OCI-LY3 (cell line): Measurements from ENCODE around the gene UNC13C.

Experiments
- H2AFZ ChIP-seq: fragments of 200-600, 300-600 bp; shearing (Covaris generic); 2 replicates; pipeline ENCODE4 v1.6.0; 2014; ENCODE audit warnings: antibody characterized with exemption, low read depth, low read length
- H3K27ac ChIP-seq: fragments of 200-600, 300-600 bp; sonication (generic); 2 replicates; pipeline ENCODE4 v1.5.1; 2014; ENCODE audit warnings: mild to moderate bottlenecking, low read length, moderate library complexity, mixed read lengths
- H3K27me3 ChIP-seq: fragments of 200-600, 300-600 bp; sonication (generic); 2 replicates; pipeline ENCODE4 v1.6.1; 2014; ENCODE audit warnings: low read depth, low read length, mixed read lengths
- H3K36me3 ChIP-seq: fragments of 200-600, 300-600 bp; sonication (generic); replicated peaks from 2 replicates; pipeline ENCODE3; 2014; ENCODE audit warnings: low read depth, low read length, mixed read lengths
- H3K4me1 ChIP-seq: fragments of 300-600, 200-600 bp; sonication (generic); 2 replicates; pipeline ENCODE4 v1.6.1; 2014; ENCODE audit warnings: low read length, mixed read lengths
- H3K4me2 ChIP-seq: fragments of 200-600, 300-600 bp; sonication (generic); 2 replicates; pipeline ENCODE4 v1.6.1; 2014; ENCODE audit warnings: low read length, mixed read lengths
- H3K4me3 ChIP-seq: fragments of 300-600, 200-600 bp; sonication (generic); 2 replicates; pipeline ENCODE4 v1.5.1; 2014; ENCODE audit warnings: antibody characterized with exemption, mild to moderate bottlenecking, low read length, moderate library complexity
- H3K79me2 ChIP-seq: fragments of 300-600, 200-600 bp; shearing (Covaris generic); 2 replicates; pipeline ENCODE4 v1.6.1; 2014; ENCODE audit warnings: mild to moderate bottlenecking, low read length, mixed read lengths
- H3K9ac ChIP-seq: fragments of 300-600, 200-600 bp; shearing (Covaris generic); 2 replicates; pipeline ENCODE4 v1.6.0; 2014; ENCODE audit warnings: mild to moderate bottlenecking, low read length, moderate library complexity
- H3K9me3 ChIP-seq: fragments of 200-600, 300-600 bp; shearing (Covaris generic); 2 replicates; pipeline ENCODE4 v1.6.1; 2014; ENCODE audit warnings: low read length, mixed read lengths; ENCODE audit not compliant: insufficient read depth
- H4K20me1 ChIP-seq: fragments of 200-600, 300-600 bp; sonication (generic); 2 replicates; pipeline ENCODE4 v1.6.1; 2016; ENCODE audit warnings: low read length, mixed read lengths; ENCODE audit not compliant: insufficient read depth
- EZH2phosphoT487 ChIP-seq: fragments of 200-600 bp; shearing (Covaris generic); IDR thresholded peaks from 2 replicates; pipeline ENCODE4 v1.6.1; 2018; ENCODE audit warnings: antibody characterized with exemption, mixed run types, low read depth
- TF ChIP-seq, protein P1 (sequence below): fragments of 200-600, 300-600 bp; sonication (generic); IDR thresholded peaks from 2 replicates; pipeline ENCODE4 v1.5.1; 2014; ENCODE audit warnings: antibody characterized with exemption, low read length, low read depth

UNC13C gene

DNA sequence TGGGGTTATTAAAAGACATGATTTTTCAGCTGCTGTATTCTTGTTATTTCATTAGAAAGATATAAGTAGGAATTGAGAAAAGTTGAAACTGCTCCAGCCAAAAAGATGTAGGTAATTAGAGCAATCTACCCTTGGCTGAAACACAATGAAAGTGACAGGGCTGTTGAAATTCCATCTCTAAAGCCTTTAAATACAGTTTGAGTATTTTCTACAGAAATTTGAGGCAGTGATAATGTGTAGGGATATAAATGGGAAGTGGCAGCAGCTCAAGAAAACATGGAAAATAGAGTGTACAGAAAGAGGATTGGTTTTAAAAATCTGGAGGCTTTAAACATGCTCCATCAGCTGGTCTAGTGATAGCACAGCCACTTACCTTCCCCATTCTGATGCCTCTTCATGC, 22.8 kb upstream of the UNC13C start:
- Histone ChIP-seq H3K4me2 (no peak overlapping the region), H3K27ac (no peak overlapping the region), H3K4me1 (no peaks in the 10 kb centered on the region), H3K4me3 (no peak overlapping the region), H2AFZ (no peak overlapping the region), H3K36me3 (no peaks in the 10 kb centered on the region), H3K79me2 (no peaks in the 10 kb centered on the region), H4K20me1 (no peaks in the 10 kb centered on the region), H3K9ac (no peak overlapping the region), H3K27me3 (no peaks in the 10 kb centered on the region; the same call in 1 of the 2 replicates), H3K9me3 (no peaks in the 10 kb centered on the region)
- TF ChIP-seq EZH2phosphoT487, result no peak
- TF ChIP-seq, protein P1, sequence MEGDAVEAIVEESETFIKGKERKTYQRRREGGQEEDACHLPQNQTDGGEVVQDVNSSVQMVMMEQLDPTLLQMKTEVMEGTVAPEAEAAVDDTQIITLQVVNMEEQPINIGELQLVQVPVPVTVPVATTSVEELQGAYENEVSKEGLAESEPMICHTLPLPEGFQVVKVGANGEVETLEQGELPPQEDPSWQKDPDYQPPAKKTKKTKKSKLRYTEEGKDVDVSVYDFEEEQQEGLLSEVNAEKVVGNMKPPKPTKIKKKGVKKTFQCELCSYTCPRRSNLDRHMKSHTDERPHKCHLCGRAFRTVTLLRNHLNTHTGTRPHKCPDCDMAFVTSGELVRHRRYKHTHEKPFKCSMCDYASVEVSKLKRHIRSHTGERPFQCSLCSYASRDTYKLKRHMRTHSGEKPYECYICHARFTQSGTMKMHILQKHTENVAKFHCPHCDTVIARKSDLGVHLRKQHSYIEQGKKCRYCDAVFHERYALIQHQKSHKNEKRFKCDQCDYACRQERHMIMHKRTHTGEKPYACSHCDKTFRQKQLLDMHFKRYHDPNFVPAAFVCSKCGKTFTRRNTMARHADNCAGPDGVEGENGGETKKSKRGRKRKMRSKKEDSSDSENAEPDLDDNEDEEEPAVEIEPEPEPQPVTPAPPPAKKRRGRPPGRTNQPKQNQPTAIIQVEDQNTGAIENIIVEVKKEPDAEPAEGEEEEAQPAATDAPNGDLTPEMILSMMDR, result no peak

DNA sequence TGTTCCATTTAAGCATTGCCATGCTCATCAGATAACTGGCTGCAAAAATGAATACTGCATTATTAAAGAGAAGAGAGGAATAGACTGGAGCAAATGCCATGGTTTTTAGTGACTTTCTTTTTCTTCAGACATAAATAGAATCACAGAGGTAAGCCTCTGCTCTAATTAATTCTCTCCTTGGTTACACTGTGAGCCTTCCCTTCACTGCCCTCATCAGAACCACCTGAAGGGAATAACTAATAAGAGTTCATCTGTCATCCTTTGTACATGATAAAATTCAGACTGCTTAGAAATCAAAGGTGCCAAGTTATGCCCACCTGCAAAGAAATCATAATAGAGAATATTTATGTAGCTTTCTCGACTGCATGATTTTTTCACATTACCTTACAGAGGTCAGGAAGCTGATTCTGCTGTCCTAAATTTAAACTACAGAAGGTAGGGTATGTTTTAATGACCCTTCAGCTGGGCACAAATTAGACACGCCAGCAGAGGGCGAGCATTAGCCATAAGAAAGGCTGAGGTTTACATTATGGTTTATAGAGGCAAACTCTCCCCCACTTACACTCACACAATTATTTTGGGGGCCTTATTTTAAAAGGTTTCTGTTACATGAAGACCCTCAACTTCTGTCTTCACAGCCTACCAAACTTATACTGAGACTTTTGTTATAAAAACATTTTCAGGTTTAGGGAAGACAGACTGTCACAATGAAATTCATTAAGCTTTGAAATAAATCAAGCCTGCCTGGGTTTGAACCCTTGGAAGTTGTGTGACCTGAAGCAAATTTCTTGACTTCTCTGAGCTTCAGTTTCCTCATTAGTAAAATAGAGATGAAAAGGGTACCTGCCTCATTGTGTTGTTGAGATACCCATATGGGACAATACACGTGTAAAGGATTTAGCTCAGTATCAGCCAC, 15.3 kb upstream of the UNC13C start:
- TF ChIP-seq EZH2phosphoT487, result no peak
- TF ChIP-seq, protein P1, result peak; percentile 78

DNA sequence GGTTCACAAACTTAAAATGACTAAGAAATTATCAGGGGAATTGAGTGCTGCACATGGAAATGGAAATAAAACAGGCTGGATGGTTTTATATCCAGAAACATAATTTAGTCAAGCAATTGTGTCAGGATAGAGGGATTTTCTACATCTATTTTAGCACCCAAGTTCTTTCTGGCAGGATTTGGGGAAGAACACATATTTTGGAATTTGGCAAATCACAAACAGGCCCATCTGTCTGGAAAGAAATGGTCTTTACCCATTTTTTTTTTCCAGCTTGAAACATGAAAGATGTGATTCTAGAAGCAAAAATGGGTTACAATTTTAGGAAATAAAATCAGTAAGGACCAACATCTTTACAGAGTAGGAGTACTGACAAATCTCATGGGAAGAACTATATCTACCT, 14.4 kb upstream of the UNC13C start:
- Histone ChIP-seq H3K27ac (no peak overlapping the region), H3K36me3 (no peaks in the 10 kb centered on the region), H3K27me3 (0 out of 2 replicates have a peak, but pooled peaks cover 3% of the 10 kb centered on the region), H3K4me2 (no peak overlapping the region), H3K79me2 (no peaks in the 10 kb centered on the region), H3K9me3 (no peaks in the 10 kb centered on the region), H3K4me3 (no peak overlapping the region), H2AFZ (no peak overlapping the region), H3K9ac (no peak overlapping the region), H4K20me1 (no peaks in the 10 kb centered on the region), H3K4me1 (no peaks in the 10 kb centered on the region)
- TF ChIP-seq, protein P1, result no peak
- no peak for TF ChIP-seq EZH2phosphoT487

More for the DNA sequence above, 15.3 kb upstream of the UNC13C start:
- no peaks in the 10 kb centered on the region for H4K20me1 ChIP-seq
- H3K4me3 ChIP-seq, result no peak overlapping the region
- H3K79me2 ChIP-seq, result no peaks in the 10 kb centered on the region
- no peak overlapping the region for H3K9ac ChIP-seq
- H3K4me1 ChIP-seq, result no peaks in the 10 kb centered on the region
- H3K27me3 ChIP-seq, result 0 out of 2 replicates have a peak, but pooled peaks cover 3% of the 10 kb centered on the region
- no peak overlapping the region for H2AFZ ChIP-seq
- H3K36me3 ChIP-seq, result no peaks in the 10 kb centered on the region
- no peaks in the 10 kb centered on the region for H3K9me3 ChIP-seq
- no peak overlapping the region for H3K4me2 ChIP-seq
- no peak overlapping the region for H3K27ac ChIP-seq

DNA sequence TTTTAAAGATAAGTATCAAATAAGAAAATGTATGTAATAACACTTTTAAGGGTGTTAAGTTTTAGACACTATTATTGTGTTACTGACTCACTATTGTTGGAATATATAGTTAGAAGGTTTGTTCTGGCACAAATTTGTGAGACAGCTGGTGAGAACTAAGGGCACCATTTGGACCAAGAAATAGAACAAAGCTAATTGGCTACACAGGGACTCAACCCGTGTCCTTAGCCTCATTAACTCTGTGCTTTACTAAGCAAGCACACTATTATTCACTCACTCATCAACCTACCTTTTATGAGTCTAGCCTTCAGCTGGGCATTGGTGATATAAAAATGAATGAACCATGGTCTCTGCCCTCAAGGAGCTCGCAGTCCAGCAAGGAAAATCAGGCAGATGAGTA, 4.1 kb upstream of the UNC13C start:
- Histone ChIP-seq H3K9ac (no peak overlapping the region), H3K4me2 (no peak overlapping the region), H3K9me3 (no peaks in the 10 kb centered on the region), H3K27me3 (no peaks in the 10 kb centered on the region), H2AFZ (no peak overlapping the region), H3K27ac (no peak overlapping the region), H3K4me3 (no peak overlapping the region), H3K4me1 (0 out of 2 replicates have a peak, but pooled peaks cover 2% of the 10 kb centered on the region), H3K36me3 (no peaks in the 10 kb centered on the region), H4K20me1 (no peaks in the 10 kb centered on the region), H3K79me2 (no peaks in the 10 kb centered on the region)
- no peak for TF ChIP-seq EZH2phosphoT487
